Muscle layer of duodenum (tissue), 2 donors: Measurements from ENCODE around the gene ZNF236.
A peak's percentile ranks its signal among the peaks of the same experiment; 100 is the strongest.

ENCODE experiments used
- H3K27ac ChIP-seq: one replicate; pipeline ENCODE4 v1.7.0; 2013; ENCODE audit warnings: mild to moderate bottlenecking, low read length
- H3K27me3 ChIP-seq: one replicate; pipeline ENCODE4 v1.7.0; 2013; ENCODE audit warnings: low read depth, mild to moderate bottlenecking, control low read depth, low read length
- H3K36me3 ChIP-seq, 2 donors: one replicate each; pipeline ENCODE4 v1.7.0; 2013; ENCODE audit warnings: low read length in 2 of 2, control low read depth in 1 of 2, mild to moderate bottlenecking in 1 of 2; ENCODE audit not compliant: insufficient read depth in 2 of 2, control insufficient read depth in 1 of 2
- H3K4me1 ChIP-seq, 2 donors: one replicate each; pipeline ENCODE4 v1.7.0; 2013; ENCODE audit warnings: low read length in 2 of 2, mild to moderate bottlenecking in 2 of 2, control low read depth in 1 of 2, moderate library complexity in 1 of 2; ENCODE audit not compliant: insufficient read depth in 2 of 2, control insufficient read depth in 1 of 2
- H3K4me3 ChIP-seq, 2 donors: one replicate each; pipeline ENCODE4 v1.7.0; 2013; ENCODE audit warnings: low read length in 2 of 2, low read depth in 1 of 2, mild to moderate bottlenecking in 1 of 2
- H3K9me3 ChIP-seq, 2 donors: one replicate each; pipeline ENCODE4 v1.7.0; 2013; ENCODE audit warnings: low read length in 2 of 2, control low read depth in 1 of 2, mild to moderate bottlenecking in 1 of 2; ENCODE audit not compliant: control insufficient read depth in 1 of 2
- donor health status: healthy.

The ZNF236 gene

GRCh38 chr18:76821875-76822505 is 367 bp upstream of the ZNF236 start:
- H3K36me3 ChIP-seq = no peaks in the 10 kb centered on the region
- no peaks in the 10 kb centered on the region for H3K27me3 ChIP-seq
- peak overlapping the region; percentile 89 to 93 for H3K4me3 ChIP-seq
- H3K4me1 ChIP-seq = peaks cover 10 to 26% of the 10 kb centered on the region in 2 donors
- no peaks in the 10 kb centered on the region for H3K9me3 ChIP-seq
- peak overlapping the region; percentile 95 for H3K27ac ChIP-seq

DNA sequence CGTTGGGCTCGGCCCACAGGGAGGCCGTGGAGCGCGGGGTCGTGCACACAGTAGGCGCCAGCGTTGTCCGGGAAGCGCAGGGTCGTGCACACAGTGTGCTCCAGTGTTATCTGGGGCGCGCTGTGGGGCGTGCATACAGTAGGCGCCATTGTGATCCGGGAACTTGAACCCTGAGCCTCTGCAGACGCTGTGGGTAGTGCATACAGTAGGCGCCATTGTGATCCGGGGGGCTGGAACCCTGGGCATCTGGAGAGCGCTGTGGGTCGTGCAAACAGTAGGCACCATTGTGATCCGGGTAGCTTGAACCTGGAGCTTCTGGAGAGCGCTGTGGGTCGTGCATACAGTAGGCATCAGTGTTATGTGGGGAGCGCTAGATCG is 793 bp downstream of the ZNF236 start:
- no peaks in the 10 kb centered on the region for H3K27me3 ChIP-seq
- peak overlapping the region; percentile 39 for H3K27ac ChIP-seq
- peaks cover 14 to 26% of the 10 kb centered on the region in 2 donors for H3K4me1 ChIP-seq
- no peaks in the 10 kb centered on the region for H3K9me3 ChIP-seq
- H3K36me3 ChIP-seq = no peaks in the 10 kb centered on the region
- H3K4me3 ChIP-seq = peak overlapping the region; percentile 74 to 78

GRCh38 chr18:76823587-76824011 is 1.2 kb downstream of the ZNF236 start:
- peak overlapping the region; percentile 74 to 78 for H3K4me3 ChIP-seq
- H3K9me3 ChIP-seq = no peaks in the 10 kb centered on the region
- H3K27me3 ChIP-seq = no peaks in the 10 kb centered on the region
- H3K36me3 ChIP-seq = no peaks in the 10 kb centered on the region
- peak overlapping the region; percentile 39 for H3K27ac ChIP-seq
- H3K4me1 ChIP-seq = peaks cover 14 to 26% of the 10 kb centered on the region in 2 donors

GRCh38 chr18:76824145-76824676 is 1.9 kb downstream of the ZNF236 start:
- Histone ChIP-seq H3K4me3 (peak overlapping the region; percentile 74 to 78), H3K36me3 (no peaks in the 10 kb centered on the region), H3K27ac (peak overlapping the region; percentile 39), H3K9me3 (no peaks in the 10 kb centered on the region), H3K4me1 (peaks cover 14 to 26% of the 10 kb centered on the region in 2 donors), H3K27me3 (no peaks in the 10 kb centered on the region)

DNA sequence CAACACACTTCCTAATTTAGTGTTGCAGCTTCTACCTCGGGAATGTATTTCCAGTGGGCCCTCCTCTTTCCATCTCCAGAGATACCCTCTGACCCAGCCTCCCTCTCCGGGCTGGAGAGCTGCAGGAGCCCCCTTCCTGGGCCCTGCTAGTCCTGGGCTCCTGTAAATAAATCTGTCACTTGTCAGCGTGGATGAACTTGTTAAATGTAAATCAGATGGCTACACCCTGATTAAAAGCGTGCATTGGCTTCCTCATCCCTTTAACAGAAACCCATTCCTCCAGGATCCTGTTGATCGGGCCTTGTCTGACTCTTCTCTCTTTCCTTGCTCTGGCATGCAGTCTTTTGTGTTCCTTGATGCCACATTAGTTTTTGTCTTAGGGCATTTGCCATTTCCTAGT is 2.4 kb downstream of the ZNF236 start:
- Histone ChIP-seq H3K36me3 (no peaks in the 10 kb centered on the region), H3K9me3 (no peaks in the 10 kb centered on the region), H3K4me1 (peaks cover 14 to 26% of the 10 kb centered on the region in 2 donors), H3K27ac (no peak overlapping the region), H3K27me3 (no peaks in the 10 kb centered on the region), H3K4me3 (no peak overlapping the region)

GRCh38 chr18:76827205-76828200 is 5.1 kb downstream of the ZNF236 start:
- Histone ChIP-seq H3K9me3 (no peaks in the 10 kb centered on the region), H3K27me3 (no peaks in the 10 kb centered on the region), H3K4me1 (peaks cover 10 to 11% of the 10 kb centered on the region in 2 donors), H3K27ac (no peak overlapping the region), H3K4me3 (no peak overlapping the region), H3K36me3 (no peaks in the 10 kb centered on the region)

DNA sequence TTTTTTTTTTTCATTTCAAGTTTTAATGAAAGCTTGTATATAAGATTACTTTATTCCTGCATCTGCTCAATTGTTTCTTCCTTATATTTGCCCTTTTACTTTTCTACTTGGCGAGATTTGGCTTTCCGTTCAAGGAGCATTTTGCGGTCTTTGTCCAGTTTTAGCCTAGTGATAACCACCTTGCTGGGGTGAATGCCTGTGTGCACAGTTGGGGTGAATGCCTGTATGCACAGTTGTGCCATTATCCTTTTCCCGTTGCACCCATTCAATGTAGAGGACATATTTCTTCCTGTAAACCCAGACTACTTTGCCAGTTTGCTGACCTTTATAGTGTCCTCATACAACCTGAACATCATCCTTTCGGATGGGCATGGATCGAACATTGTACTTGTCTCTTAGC is 12.0 kb downstream of the ZNF236 start:
- peaks cover 0 to 7% of the 10 kb centered on the region in 2 donors for H3K4me1 ChIP-seq
- H3K9me3 ChIP-seq = no peaks in the 10 kb centered on the region
- H3K27me3 ChIP-seq = no peaks in the 10 kb centered on the region
- no peaks in the 10 kb centered on the region for H3K36me3 ChIP-seq
- no peak overlapping the region for H3K27ac ChIP-seq
- H3K4me3 ChIP-seq = no peak overlapping the region

DNA sequence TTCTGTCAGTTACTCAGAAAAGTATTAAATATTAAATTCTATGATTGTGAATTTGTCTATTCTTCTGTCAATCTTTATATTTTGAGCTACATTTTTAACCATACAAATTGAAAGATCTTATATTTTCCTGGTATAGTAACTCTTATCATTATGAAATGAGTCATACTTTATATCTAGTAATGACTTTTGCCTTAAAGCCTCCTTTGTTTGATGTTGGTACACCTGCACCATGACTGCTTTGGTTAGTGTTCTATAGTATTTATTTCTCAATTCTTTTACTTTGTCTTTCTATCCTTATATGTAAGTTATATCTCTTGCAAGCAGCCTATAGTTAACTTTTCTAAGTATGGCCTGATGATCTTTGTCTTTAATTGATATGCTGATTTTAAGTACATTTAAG is 13.0 kb downstream of the ZNF236 start:
- no peak overlapping the region for H3K27ac ChIP-seq
- H3K4me1 ChIP-seq = peaks cover 0 to 11% of the 10 kb centered on the region in 2 donors
- H3K36me3 ChIP-seq = no peaks in the 10 kb centered on the region
- H3K4me3 ChIP-seq = no peak overlapping the region
- no peaks in the 10 kb centered on the region for H3K27me3 ChIP-seq
- no peaks in the 10 kb centered on the region for H3K9me3 ChIP-seq

GRCh38 chr18:76837071-76837470 is 14.7 kb downstream of the ZNF236 start:
- Histone ChIP-seq H3K36me3 (no peaks in the 10 kb centered on the region), H3K9me3 (no peaks in the 10 kb centered on the region), H3K27ac (no peak overlapping the region), H3K4me3 (no peak overlapping the region), H3K27me3 (no peaks in the 10 kb centered on the region), H3K4me1 (peaks cover 0 to 11% of the 10 kb centered on the region in 2 donors)

- Histone ChIP-seq H3K27ac (peak overlapping the region; percentile 24), H3K36me3 (no peaks in the 10 kb centered on the region), H3K4me1 (peaks cover 3 to 11% of the 10 kb centered on the region in 2 donors), H3K27me3 (no peaks in the 10 kb centered on the region), H3K4me3 (peak overlapping the region in 1 of 2 donors; percentile 44), H3K9me3 (no peaks in the 10 kb centered on the region)
Measured at GRCh38 chr18:76838182-76838581, 15.8 kb downstream of the ZNF236 start.

DNA sequence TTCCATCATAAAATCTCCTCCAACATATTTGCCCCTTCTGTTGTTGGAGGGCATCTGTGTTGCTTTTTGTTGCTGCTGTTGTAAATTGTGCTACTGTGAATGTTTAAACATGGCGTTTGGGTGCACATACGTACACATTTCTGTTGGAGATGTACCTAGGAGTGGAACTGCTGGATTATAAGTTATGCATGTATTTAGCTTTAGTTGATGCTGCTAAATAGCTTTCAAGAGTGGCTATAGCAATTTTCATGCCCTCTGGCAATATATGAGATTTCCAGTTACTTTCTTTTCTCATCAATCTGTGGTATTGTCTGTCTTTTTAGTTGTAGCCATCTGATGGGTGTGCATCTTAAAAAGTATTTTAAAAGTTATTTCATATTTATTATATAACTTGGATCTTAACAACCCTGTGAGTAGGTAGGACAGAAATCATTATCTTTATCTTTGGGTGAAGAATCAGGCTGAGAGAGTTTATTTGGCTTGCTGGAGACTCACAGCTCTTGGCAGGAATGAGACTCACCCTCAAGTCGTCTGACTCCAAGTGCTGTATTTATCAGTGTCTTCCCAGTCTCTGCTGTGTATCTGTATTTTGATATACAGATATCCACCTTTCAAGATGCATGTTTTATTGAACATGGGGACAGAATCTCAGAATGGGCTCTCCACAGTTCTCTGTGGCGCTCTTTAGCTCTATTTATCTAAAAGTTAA is 16.9 kb downstream of the ZNF236 start:
- peak overlapping the region; percentile 19 for H3K27ac ChIP-seq

More for the DNA sequence above, 16.9 kb downstream of the ZNF236 start:
- Histone ChIP-seq H3K9me3 (no peaks in the 10 kb centered on the region), H3K27me3 (no peaks in the 10 kb centered on the region), H3K4me3 (peak overlapping the region; percentile 32 to 44), H3K36me3 (no peaks in the 10 kb centered on the region), H3K4me1 (peaks cover 3 to 11% of the 10 kb centered on the region in 2 donors)
